Measurements from ENCODE around the gene KIF27. TPM values are rescaled to one million over a fixed set of nuclear protein-coding genes. Genes with fewer than 3 reads are reported as not detected.
"Not testable (repeated sequence)": the region's sequence is repeated elsewhere in the genome, so short reads cannot be mapped to it uniquely, and the experiment has no call there.

The KIF27 gene
- total RNA-seq, 1 donor from 2014 or later, result 16.4 TPM

GRCh38 chr9:83956436-83957247 lies 35.4 kb upstream of the KIF27 start:
- H3K4me1 ChIP-seq, result no peaks in the 10 kb centered on the region
- Mint-ChIP-seq H3K4me1 (no peaks in the 10 kb centered on the region), H3K9me3 (peaks cover 3% of the 10 kb centered on the region), H3K36me3 (no peaks in the 10 kb centered on the region), H3K27me3 (ENCODE audit: insufficient read depth, low read depth) (peaks cover 10% of the 10 kb centered on the region), H3K27ac (no peak overlapping the region), H3K4me3 (no peak overlapping the region)
- H2AFZ ChIP-seq (replicated peaks), result no peak overlapping the region
- DNase-seq (ENCODE audit: low spot score), result no peak
- H3K4me2 ChIP-seq, result no peak overlapping the region
- no peaks in the 10 kb centered on the region for H3K79me2 ChIP-seq (ENCODE audit: low read depth)
- no peaks in the 10 kb centered on the region for H3K36me3 ChIP-seq
- TF ChIP-seq EZH2 (IDR thresholded peaks at IDR 0.05) (no peak), CTCF (IDR thresholded peaks at IDR 0.05) (no peak), EZH2phosphoT487 (IDR thresholded peaks at IDR 0.05) (no peak)
- H3F3A ChIP-seq (ENCODE audit: low read depth), result no peaks in the 10 kb centered on the region
- no peak overlapping the region for H3K4me3 ChIP-seq
- no peak overlapping the region for H3K9ac ChIP-seq
- no peaks in the 10 kb centered on the region for H3K27me3 ChIP-seq
- no peaks in the 10 kb centered on the region for H3K9me3 ChIP-seq (ENCODE audit: low read depth)
- no peak overlapping the region for H3K27ac ChIP-seq
- H4K20me1 ChIP-seq (ENCODE audit: low read depth), result no peaks in the 10 kb centered on the region

GRCh38 chr9:83956086-83956435 lies 34.8 kb upstream of the KIF27 start:
- Mint-ChIP-seq H3K36me3 (no peaks in the 10 kb centered on the region), H3K27ac (peak overlapping the region; percentile 29), H3K4me3 (no peak overlapping the region), H3K9me3 (peaks cover 3% of the 10 kb centered on the region), H3K4me1 (no peaks in the 10 kb centered on the region), H3K27me3 (ENCODE audit: insufficient read depth, low read depth) (peaks cover 10% of the 10 kb centered on the region)
- Histone ChIP-seq H3K9me3 (ENCODE audit: low read depth) (no peaks in the 10 kb centered on the region), H3K27me3 (no peaks in the 10 kb centered on the region), H3K27ac (no peak overlapping the region), H3K9ac (no peak overlapping the region), H4K20me1 (ENCODE audit: low read depth) (no peaks in the 10 kb centered on the region), H3K4me3 (no peak overlapping the region), H3K36me3 (no peaks in the 10 kb centered on the region), H3K4me2 (no peak overlapping the region), H3F3A (ENCODE audit: low read depth) (no peaks in the 10 kb centered on the region), H2AFZ (replicated peaks) (no peak overlapping the region), H3K4me1 (no peaks in the 10 kb centered on the region), H3K79me2 (ENCODE audit: low read depth) (no peaks in the 10 kb centered on the region)
- no peak for DNase-seq (ENCODE audit: low spot score)
- TF ChIP-seq CTCF (IDR thresholded peaks at IDR 0.05) (no peak), EZH2 (IDR thresholded peaks at IDR 0.05) (no peak), EZH2phosphoT487 (IDR thresholded peaks at IDR 0.05) (no peak)

- H3K27me3 ChIP-seq; H3K9me3 ChIP-seq (ENCODE audit: low read depth); H3K4me2 ChIP-seq; H3K27ac ChIP-seq; H3K79me2 ChIP-seq (ENCODE audit: low read depth); H3K4me3 ChIP-seq; H3F3A ChIP-seq (ENCODE audit: low read depth); H4K20me1 ChIP-seq (ENCODE audit: low read depth); H2AFZ ChIP-seq (replicated peaks); H3K36me3 Mint-ChIP-seq; H3K4me1 ChIP-seq; H3K27ac Mint-ChIP-seq; H3K9ac ChIP-seq; H3K4me1 Mint-ChIP-seq; H3K36me3 ChIP-seq; H3K4me3 Mint-ChIP-seq; H3K9me3 Mint-ChIP-seq; H3K27me3 Mint-ChIP-seq (ENCODE audit: insufficient read depth, low read depth); DNase-seq (ENCODE audit: low spot score): not testable (repeated sequence)
Observed at GRCh38 chr9:83948096-83948495, 26.9 kb upstream of the KIF27 start.

GRCh38 chr9:83940590-83941303 lies 19.5 kb upstream of the KIF27 start:
- H3K36me3 Mint-ChIP-seq, result no peaks in the 10 kb centered on the region
- Histone ChIP-seq H3K4me2 (no peak overlapping the region), H3K27ac (no peak overlapping the region), H3K4me1 (peaks cover under 1% of the 10 kb centered on the region), H3K9ac (no peak overlapping the region), H3K4me3 (no peak overlapping the region), H3K9me3 (ENCODE audit: low read depth) (no peaks in the 10 kb centered on the region), H3F3A (ENCODE audit: low read depth) (peaks cover 8% of the 10 kb centered on the region), H2AFZ (replicated peaks) (no peak overlapping the region), H3K36me3 (no peaks in the 10 kb centered on the region), H3K27me3 (no peaks in the 10 kb centered on the region), H4K20me1 (ENCODE audit: low read depth) (no peaks in the 10 kb centered on the region), H3K79me2 (ENCODE audit: low read depth) (no peaks in the 10 kb centered on the region)
- H3K27me3 Mint-ChIP-seq (ENCODE audit: insufficient read depth, low read depth), result peaks cover 3% of the 10 kb centered on the region
- TF ChIP-seq EZH2phosphoT487 (IDR thresholded peaks at IDR 0.05), result no peak
- no peak for TF ChIP-seq EZH2 (IDR thresholded peaks at IDR 0.05)
- no peak for TF ChIP-seq CTCF (IDR thresholded peaks at IDR 0.05)
- H3K9me3 Mint-ChIP-seq, result no peaks in the 10 kb centered on the region
- H3K4me3 Mint-ChIP-seq, result no peak overlapping the region
- DNase-seq (ENCODE audit: low spot score), result no peak
- no peak overlapping the region for H3K27ac Mint-ChIP-seq
- H3K4me1 Mint-ChIP-seq, result no peaks in the 10 kb centered on the region

Measured in neural progenitor cell (in vitro differentiated cells).